Fibroblast of lung (primary cell): ENCODE measurements around the gene MBNL1.

ENCODE experiments used
- EZH2 ChIP-seq: IDR thresholded peaks from 2 replicates; pipeline ENCODE4 v1.5.1; 2012; ENCODE audit warnings: low read length, control low read depth, mild to moderate bottlenecking; ENCODE audit errors: missing control alignments
- TF ChIP-seq, protein P1 (sequence below), 2 donors: IDR thresholded peaks in 1 of 2; conservative IDR thresholded peaks in 1 of 2; 1 replicate in 1 of 2; 2 replicates in 1 of 2; pipeline ENCODE4 v1.5.1; 2011 to 2012; ENCODE audit warnings: low read length in 2 of 2, control low read depth in 1 of 2, inconsistent platforms in 1 of 2, low read depth in 1 of 2, mild to moderate bottlenecking in 1 of 2

DNA sequence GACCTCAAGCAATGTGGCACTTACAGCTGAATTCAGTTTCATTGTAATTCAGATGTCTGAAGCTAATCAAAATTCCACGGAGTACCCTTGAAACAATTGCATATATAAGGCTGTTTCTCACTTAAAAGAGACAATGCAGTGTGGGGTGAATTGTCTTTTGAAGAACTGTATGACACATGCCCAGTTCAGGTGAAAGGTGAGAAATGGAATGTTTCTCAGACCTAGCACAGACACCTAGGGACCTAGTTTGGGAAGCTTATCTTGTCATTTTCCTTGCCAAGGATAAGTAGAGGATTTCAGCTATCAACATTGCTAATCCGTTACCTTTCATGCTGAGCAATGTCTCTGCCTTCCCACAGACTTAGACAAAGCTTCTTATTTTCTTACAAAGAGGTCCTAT, 36.3 kb downstream of the MBNL1 start:
- TF ChIP-seq, protein P1, sequence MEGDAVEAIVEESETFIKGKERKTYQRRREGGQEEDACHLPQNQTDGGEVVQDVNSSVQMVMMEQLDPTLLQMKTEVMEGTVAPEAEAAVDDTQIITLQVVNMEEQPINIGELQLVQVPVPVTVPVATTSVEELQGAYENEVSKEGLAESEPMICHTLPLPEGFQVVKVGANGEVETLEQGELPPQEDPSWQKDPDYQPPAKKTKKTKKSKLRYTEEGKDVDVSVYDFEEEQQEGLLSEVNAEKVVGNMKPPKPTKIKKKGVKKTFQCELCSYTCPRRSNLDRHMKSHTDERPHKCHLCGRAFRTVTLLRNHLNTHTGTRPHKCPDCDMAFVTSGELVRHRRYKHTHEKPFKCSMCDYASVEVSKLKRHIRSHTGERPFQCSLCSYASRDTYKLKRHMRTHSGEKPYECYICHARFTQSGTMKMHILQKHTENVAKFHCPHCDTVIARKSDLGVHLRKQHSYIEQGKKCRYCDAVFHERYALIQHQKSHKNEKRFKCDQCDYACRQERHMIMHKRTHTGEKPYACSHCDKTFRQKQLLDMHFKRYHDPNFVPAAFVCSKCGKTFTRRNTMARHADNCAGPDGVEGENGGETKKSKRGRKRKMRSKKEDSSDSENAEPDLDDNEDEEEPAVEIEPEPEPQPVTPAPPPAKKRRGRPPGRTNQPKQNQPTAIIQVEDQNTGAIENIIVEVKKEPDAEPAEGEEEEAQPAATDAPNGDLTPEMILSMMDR (conservative IDR thresholded peaks at IDR 0.05 in 1 of 2, IDR thresholded peaks at IDR 0.05 in 1 of 2; ENCODE audit: low read depth in 1 of 2, low read length in 2 of 2) = no peak
- no peak for TF ChIP-seq EZH2
